Frontal cortex (tissue), 4 donors: ENCODE measurements around the gene CES3. TPM values are rescaled to one million over a fixed set of nuclear protein-coding genes. Genes with fewer than 3 reads are reported as not detected.
"Not testable (repeated sequence)": the region's sequence is repeated elsewhere in the genome, so short reads cannot be mapped to it uniquely, and the experiment has no call there.

Experiments used
- DNase-seq, 2 donors: peaks; one replicate each; pipeline ENCODE4 v3.0.0; 2012; ENCODE audit warnings: low spot score in 2 of 2
- FAIRE-seq: peaks from 2 replicates; lab custom pipeline; 2012; peaks lifted over from hg19 to GRCh38; lab: Jason Lieb, UNC
- total RNA-seq: library from RNA; depleted of rRNA; stranded (reverse); fragments of >200 nt; gene quantifications from one replicate; pipeline ENCODE4 v1.2.3, GENCODE V29; 2014
- donor health status: control.
- donor health status: control.
- donor health status: control.

CES3 gene
- total RNA-seq, 1 donor from 2014 or later, result under 0.01 TPM

DNA sequence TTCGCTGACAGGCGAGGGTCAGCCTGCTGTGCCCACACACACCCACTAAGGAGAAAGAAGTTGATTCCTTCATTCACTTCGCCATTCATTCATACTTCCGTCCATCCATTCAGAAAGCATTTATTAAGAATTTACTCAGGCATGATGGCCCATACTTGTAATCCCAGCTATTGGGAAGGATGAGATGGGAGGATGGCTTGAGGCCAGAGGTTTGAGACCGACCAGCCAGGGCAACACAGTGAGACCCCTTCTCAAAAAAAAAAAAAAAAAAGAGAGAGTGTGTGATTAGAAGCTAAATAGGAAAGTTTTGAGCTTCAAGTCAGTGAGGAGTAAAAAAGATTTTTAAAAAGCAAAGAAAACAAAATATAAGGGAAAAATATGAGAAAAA, 17.0 kb upstream of the CES3 start:
- FAIRE-seq (no peak), DNase-seq (no peak)

DNA sequence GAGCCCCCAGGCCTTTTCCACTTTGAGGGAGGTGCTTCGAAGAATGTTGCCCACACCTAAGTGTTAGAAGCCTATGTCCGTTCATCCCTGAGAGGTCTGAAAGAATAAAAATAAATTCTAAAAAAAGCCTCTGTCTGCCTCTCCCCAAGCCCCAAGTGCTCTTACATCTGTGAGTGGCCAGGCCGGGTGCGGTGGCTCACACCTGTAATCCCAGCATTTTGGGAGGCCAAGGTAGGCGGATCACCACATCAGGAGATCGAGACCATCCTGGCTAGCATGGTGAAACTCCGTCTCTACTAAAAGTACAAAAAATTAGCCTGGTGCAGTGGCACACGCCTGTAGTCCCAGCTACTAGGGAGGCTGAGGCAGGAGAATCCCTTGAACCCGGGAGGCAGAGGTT, 16.1 kb upstream of the CES3 start:
- DNase-seq, FAIRE-seq: not testable (repeated sequence)

DNA sequence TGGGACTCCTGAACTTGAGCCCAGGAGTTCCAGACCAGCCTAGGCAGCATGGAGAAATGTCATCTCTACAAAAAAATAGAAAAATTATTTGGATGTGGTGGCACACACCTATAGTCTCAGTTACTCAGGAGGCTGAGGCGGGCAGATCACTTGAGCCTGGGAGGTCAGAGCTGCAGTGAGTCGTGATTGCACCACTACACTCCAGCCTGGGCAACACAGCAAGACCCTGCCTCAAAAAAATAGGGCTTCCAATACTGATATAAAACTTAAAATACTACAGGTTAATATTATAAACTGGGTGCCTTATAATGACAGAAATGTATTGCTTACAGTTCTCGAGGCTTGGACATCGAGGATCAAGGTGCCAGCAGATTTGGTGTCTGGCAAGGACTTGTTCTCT, 15.1 kb upstream of the CES3 start:
- DNase-seq (no peak), FAIRE-seq (no peak)

DNA sequence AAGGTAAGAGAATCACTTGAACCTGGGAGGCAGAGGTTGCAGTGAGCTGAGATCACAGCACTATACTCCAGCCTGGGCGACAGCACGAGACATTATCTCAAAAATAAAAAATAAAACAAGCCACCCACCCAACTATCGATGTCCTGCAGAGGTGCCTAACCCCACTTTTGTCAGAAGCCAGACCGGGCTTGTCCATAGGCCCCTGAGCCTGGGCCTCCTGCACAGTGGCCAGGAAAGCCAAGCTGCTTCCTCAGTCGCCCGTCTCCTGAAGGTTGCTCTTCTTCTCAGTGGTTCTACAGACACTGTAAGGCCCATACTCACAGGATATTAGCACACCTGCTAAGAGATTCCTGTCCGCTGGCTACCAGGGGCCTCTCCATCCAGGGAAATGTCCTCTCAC, 14.5 kb upstream of the CES3 start:
- FAIRE-seq (no peak), DNase-seq (no peak)

DNA sequence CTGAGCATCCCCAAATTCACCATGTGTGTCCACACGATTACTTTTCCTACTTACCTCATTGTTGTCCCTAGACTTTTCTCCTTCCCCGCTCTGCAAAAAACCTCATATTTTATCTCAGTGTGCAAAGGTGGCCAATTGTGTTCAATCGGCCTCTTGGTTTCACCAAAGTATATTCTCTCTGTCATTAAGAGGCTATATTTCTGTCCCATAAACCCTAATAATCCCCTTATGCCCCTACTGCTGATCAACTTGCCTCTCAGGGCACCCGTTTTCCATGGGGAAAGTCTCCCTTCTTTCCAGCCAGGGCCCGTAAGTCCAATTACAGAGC, 14.1 kb upstream of the CES3 start:
- no peak for FAIRE-seq
- no peak for DNase-seq

DNA sequence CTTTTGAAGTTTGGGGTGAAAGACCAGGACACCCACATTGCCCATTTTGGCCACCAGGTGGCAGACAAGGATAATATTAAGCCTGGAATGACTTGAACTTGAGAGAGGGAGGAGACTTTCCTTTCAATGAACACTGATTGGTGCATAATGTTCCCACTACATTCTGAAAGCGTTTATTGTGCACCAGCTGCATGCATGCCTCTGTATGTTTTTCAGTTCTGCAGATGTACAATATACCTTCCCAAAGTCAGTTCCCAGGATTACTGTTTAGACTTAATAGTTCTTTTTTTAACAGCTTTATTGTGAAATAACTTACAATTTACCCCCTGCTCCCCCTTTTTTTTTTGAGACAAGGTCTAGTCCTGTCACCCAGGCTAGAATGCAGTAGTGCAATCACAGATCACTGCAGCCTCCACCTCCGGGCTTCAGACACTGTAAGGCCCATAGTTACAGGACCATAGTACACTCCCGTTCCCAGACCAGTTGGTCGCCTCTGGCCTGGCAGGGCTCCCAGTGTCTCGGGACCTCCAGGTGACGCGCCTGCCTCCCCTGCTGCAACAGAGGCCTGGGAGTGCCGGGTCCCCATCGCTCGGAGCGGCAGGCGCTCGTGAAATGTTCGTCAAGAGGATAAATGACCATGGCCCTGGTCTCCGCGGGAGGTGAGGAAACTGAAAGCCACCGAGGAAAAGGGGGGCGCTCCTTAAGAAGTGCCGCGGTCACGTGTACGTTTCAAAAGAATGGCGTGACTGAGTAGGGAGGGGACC, 13.6 kb upstream of the CES3 start:
- peak; percentile 21 for FAIRE-seq
- peak; percentile 77 to 89 for DNase-seq

DNA sequence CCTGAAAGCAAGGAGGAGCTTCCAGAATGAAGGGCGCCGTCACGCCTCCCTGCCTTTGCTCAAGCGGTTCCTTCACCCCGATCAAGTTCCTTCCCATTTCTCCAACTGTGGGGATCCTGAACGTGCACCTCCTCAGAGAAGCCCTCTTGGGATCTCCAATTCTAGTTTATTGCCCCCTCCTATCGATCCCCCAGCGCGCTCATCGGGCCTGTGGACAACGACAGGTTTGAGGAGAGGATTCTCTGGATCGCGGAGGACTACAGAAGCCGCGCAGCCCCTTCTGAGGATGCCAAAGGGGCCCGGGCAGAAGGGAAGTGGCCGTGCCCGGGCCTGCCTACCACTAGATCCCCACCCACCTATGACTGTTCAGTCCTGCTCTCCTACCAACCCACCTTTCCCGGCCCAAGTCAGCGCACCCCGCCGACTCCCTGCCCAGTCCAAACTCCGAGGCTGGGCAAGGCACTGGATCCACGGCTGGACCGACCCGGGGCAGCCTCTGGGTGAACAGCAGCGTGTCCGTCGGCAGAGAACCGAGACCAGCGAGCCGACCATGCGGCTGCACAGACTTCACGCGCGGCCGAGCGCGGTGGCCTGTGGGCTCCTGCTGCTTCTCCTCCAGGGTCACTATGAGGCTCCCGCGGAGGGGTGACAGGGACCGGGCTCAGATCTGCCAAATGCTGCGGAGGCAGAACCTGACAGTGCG, 12.8 kb upstream of the CES3 start:
- DNase-seq (no peak), FAIRE-seq (no peak)

DNA sequence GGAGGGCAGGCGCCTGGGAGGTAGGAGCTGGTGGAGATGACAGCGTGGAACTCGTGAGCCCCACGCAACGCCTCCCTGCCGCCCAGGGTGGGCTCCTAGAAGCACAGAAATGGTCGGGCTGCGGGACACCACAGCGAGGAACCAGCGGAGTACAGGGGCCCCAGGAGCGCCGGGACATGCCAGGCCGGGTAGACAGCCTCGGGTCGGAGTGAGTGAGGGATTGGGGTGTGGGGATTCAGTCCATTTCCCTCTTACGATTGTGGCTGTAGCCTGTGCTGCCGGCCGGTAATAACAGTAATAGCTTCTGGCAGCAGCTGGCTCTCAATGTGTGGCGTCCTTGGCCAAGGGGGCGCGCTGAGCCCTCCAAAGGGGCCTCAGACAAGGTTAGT, 12.2 kb upstream of the CES3 start:
- no peak for FAIRE-seq
- no peak for DNase-seq

DNA sequence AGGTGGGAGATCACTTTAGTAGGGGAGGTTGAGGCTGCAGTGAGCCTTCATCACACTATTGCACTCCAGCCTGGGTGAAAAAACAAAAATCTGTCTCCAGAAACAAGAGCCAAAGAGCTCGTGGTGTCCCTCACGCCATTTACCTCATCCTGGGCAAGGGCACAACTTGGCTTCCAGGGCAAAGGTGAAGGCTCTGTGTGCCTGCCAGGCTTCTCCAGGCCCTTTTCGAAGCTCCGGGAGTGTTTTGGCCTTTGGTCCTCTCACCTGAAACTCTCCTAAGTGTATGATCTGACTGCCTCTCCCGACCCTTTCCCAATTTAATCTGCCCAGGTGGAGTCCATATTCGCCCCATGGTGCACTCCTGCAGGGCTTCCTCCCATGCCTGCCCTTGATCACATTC, 11.6 kb upstream of the CES3 start:
- no peak for FAIRE-seq
- DNase-seq, result no peak

DNA sequence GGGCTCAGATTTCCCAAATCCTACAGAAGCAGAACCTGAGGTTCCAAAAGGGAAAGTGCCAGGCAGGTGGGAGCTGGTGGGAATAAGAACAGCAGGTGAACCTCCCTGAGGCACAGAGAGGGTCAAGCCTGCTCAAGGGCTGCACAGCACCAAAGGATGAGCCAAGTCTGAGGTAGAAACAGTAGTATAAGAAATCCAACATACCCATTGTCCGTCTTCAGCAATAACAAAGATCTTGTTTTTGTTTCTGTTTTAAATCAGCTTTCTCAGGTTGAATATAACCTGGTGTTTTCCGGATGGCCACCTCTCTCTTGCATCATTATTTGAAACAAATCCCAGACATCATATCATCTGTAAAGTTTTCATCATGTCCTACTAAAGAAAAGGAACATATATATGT, 10.6 kb upstream of the CES3 start:
- FAIRE-seq (no peak), DNase-seq (no peak)

DNA sequence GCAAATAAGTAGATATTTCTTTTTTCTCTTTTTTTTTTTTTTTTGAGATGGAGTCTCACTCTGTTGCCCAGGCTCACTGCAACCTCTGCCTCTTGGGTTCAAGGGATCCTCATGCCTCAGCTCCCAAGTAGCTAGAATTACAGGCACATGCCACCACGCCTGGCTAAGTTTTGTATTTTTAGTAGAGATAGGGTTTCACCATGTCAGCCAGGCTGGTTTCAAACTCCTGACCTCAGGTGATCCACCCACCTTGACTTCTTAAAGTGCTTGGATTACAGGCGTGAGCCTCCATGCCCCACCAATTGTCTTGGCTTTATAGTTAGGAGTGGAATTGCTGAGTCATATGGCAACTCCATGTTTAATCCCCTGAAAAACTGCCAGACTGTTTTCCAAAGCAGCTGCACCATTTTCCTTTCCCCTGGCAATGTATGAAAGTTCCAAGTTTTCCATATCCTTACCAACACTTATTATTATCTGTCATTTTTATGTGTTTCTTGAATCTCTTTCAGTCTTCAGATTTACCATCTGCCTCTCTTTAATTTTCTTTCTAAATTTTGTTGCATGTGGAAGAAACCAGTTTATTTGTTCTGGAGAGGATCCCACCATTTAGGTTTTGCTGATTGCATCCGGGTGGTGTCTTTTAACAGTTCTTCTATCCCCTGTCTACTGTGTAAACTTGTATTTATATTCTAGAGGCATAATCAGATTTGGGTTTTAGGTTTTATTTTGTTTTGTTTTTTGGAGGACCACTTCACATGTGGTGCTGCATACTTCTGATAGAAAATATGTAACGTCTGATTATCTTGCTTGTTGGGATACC, 9.9 kb upstream of the CES3 start:
- DNase-seq, result no peak
- no peak for FAIRE-seq

DNA sequence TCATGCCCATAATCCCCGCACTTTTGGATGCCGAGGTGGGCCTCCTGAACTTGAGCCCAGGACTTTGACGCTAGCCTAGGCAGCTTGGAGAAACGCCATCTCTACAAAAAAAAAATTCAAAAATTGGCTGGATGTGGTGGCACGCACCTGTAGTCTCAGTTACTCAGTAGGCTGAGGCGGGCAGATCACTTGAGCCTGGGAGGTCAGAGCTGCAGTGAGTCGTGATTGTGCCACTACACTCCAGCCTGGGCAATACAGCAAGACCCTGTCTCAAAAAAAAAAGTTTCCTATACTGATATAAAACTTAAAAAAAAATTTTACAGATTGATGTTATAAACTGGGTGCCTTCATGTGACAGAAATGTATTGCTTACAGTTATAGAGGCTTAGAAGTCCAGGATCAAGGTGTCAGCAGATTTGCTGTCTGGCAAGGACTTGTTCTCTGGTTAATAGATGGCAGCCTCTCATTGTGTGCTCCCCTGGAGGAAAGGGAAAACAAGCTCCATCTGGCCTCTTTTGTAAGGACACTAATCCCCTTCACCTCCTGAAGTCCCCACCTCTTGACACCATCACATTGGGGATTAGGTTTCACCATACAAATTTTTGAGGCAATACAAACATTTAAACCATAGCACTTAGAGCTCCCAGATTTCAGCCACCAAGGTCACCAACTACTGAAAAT, 8.5 kb upstream of the CES3 start:
- FAIRE-seq (no peak), DNase-seq (no peak)

DNA sequence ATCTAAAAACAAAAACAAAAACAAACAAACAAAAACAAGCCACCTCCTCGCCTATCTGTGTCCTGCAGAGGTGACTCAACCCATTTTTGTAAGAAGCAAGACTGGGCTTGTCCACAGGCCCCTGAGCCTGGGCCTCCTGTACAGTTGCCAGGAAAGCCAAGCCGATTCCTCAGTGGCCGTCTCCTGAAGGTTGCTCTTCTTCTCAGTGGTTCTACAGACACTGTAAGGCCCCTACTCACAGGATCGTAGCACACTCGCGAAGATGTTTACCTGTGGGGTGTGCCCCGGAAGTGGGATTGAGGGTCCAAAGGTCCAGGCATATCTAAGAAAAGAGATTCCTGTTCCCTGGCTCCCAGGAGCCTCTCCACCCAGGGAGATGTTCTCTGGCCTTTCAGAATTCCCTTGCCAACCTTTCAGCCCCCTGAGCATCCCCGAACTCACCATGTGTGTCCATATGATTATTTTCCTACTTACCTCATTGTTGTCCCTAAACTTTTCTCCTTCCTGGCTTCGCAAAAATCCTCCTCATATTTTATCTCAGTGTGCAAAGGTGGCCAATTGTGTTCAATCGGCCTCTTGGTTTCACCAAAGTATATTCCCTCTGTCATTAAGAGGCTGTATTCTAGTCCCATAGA, 7.5 kb upstream of the CES3 start:
- no peak for FAIRE-seq
- DNase-seq, result no peak

DNA sequence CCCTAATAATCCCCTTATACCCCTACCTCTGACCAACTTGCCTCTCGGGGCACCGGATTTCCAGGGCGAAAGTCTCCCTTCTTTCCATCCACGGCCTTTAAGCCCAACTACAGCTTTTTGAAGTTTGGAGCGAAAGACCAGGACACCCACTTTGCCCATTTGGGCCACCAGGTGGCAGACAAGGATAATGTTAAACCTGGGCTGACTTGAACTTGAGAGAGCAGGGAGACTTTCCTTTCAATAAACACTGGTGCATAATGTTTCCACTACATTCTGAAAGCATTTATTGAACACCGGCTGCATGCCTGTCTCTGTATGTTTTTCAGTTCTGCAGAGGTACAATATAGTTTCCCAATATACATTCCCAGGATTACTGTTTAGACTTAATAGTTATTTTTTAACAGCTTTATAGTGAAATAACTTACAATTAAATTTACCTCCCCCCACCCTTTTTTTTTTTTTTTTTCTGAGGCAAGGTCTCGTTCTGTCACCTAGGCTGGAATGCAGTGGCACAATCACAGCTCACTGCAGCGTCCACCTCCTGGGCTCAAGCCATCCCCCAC, 6.9 kb upstream of the CES3 start:
- FAIRE-seq, result no peak
- peak; percentile 64 to 77 for DNase-seq

DNA sequence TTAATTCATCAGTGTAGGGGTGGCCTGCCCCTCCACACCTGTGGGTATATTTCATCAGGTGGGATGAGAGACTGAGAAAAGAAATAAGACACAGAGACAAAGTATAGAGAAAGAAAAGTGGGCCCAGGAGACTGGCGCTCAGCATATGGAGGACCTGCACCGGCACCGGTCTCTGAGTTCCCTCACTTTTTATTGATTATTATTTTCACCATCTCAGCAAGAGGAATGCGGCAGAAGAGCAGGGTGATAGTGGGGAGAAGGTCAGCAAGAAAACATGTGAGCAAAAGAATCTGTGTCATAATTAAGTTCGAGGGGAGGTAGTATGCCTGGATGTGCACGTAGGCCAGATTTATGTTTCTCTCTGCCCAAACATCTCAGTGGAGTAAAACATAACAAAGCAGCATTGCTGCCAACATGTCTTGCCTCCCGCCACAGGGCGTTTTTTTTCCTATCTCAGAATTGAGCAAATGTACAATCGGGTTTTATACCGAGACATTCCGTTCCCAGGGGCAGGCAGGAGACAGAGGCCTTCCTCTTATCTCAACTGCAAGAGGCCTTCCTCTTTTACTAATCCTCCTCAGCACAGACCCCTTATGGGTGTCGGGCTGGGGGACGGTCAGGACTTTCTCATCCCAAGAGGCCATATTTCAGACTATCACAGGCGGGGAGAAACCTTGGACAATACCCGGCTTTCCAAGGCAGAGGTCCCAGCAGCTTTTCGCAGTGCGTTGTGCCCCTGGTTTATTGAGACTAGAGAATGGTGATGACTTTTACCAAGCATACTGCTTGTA, 5.5 kb upstream of the CES3 start:
- not testable (repeated sequence) for FAIRE-seq, DNase-seq

DNA sequence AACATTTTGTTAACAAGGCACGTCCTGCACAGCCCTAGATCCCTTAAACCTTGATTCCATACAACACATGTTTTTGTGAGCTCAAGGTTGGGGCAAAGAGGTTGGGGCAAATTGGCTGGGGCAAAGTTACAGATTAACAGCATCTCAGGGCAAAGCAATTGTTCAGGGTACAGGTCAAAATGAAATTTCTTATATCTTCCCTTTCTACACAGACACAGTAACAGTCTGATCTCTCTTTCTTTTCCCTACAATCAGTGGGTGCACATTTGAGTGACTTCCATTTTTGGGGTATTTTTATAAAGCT, 5.0 kb upstream of the CES3 start:
- not testable (repeated sequence) for FAIRE-seq, DNase-seq

DNA sequence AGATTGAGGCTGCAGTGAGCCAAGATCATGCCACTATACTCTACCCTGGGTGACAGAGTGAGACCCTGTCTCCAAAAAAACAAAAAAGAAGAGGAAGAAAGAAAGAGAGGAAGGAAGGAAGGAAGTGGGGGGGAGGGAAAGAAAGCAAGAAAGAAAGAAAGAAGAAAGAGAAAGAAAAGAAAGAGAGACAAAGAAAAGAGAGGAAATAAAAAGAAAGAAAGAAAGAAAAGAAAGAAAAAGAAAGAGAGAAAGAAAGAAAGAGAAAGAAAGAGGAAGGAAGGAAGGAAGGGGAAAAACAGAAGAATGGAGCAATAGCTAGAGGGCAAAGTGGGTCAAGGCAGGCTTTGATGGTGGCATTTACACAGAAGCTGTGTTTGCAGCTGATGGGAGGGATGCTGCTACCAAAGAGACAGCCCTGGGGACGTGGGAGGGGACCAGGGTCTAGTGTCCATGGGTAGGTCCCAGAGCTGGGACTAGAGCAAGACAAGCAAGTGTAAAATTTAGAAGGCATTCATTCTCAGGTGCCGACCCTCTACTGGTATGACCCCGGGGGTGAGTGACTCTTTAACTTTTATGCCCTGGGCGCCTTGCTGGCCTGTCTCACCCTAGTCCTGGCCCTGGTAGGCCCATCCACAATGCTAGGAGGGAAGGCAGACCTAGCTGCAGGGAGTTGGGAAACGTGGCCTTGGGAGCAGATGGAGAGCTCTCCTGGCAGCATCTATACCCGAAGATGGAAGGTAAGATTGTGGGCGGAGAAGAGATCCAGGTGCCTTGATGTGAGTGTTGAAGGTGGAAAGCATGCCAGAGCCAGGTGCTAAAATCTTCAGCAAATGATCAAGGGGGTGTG, 2.0 kb upstream of the CES3 start:
- no peak for DNase-seq
- no peak for FAIRE-seq

DNA sequence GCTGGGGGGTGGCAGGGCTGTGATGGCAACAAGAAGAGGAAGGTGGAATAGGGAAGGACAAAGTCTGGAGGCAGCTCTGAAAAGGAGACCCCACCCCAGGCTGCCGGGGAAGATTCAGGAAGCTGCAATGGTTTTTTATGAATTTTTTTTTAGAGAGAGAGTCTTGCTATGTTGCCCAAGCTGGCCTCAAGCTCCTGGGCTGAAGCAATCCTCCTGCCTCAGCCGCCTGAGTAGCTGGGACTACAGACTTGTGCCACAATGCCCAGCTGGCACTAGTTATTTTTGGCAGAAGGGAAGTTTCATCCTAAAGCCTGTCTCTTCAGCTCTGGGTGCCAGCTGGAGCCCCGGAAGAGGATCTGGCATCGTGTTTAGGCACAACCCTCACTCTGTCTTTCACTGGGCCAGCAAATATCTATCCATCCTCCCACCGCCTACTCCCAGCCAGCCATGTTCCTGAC, 1.3 kb upstream of the CES3 start:
- FAIRE-seq, result no peak
- DNase-seq, result no peak
